H1 (cell line): ENCODE measurements around the gene CADPS.

ENCODE experiments used
- CREB1 ChIP-seq: IDR thresholded peaks from 2 replicates; pipeline ENCODE4 v1.6.1; 2012; ENCODE audit warnings: inconsistent platforms
- POLR2A ChIP-seq, 2 experiments: IDR thresholded peaks; 1 replicate in 1 of 2; 2 replicates in 1 of 2; pipeline ENCODE4 v1.6.1; 2011; ENCODE audit warnings: low read depth in 2 of 2, low read length in 2 of 2, mild to moderate bottlenecking in 2 of 2; ENCODE audit errors: control extremely low read depth in 1 of 2
- POLR2AphosphoS5 ChIP-seq: IDR thresholded peaks from 2 replicates; pipeline ENCODE4 v1.6.1; 2011; ENCODE audit warnings: low read depth, low read length
- RAD21 ChIP-seq, 2 experiments: IDR thresholded peaks in 1 of 2; conservative IDR thresholded peaks in 1 of 2; 2 replicates each; pipeline ENCODE4 v1.6.1; 2011; ENCODE audit warnings: low read depth in 2 of 2, low read length in 2 of 2, improper control_type of control experiment in 1 of 2, inconsistent platforms in 1 of 2, mild to moderate bottlenecking in 1 of 2, moderate library complexity in 1 of 2
- RFX5 ChIP-seq: IDR thresholded peaks from 2 replicates; pipeline ENCODE4 v1.6.1; 2011; ENCODE audit warnings: low read depth, low read length, improper control_type of control experiment, borderline replicate concordance
- SAP30 ChIP-seq: fragments of 300-600 bp; sonication (generic); IDR thresholded peaks from 2 replicates; pipeline ENCODE4 v1.7.1; 2012; ENCODE audit warnings: low read length, moderate library complexity, mild to moderate bottlenecking, inconsistent platforms; ENCODE audit not compliant: insufficient read depth, insufficient replicate concordance
- SRF ChIP-seq: IDR thresholded peaks from 2 replicates; pipeline ENCODE4 v1.6.1; 2011; ENCODE audit warnings: mild to moderate bottlenecking, low read depth, low read length, moderate library complexity
- TAF1 ChIP-seq: IDR thresholded peaks from 2 replicates; pipeline ENCODE4 v1.6.1; 2011; ENCODE audit warnings: mild to moderate bottlenecking, low read depth, low read length
- ZNF274 ChIP-seq: IDR thresholded peaks from 2 replicates; pipeline ENCODE4 v1.7.0; 2012; ENCODE audit warnings: low read length, borderline replicate concordance; ENCODE audit errors: extremely low read depth
- TF ChIP-seq, protein P1 (sequence below): fragments of 300-600 bp; sonication (generic); IDR thresholded peaks from 2 replicates; pipeline ENCODE4 v1.7.1; 2012; ENCODE audit warnings: low read length, moderate library complexity, mild to moderate bottlenecking, inconsistent platforms; ENCODE audit not compliant: insufficient replicate concordance
- TF ChIP-seq, protein P2 (sequence below), 3 experiments: IDR thresholded peaks; 1 replicate in 2 of 3; 2 replicates in 1 of 3; pipeline versions ENCODE4 v1.5.1 to v1.6.1; 2011; ENCODE audit warnings: low read length in 3 of 3, mild to moderate bottlenecking in 3 of 3, inconsistent platforms in 2 of 3, low read depth in 1 of 3, moderate library complexity in 1 of 3; ENCODE audit not compliant: insufficient read depth in 1 of 3; ENCODE audit errors: control extremely low read depth in 1 of 3

DNA sequence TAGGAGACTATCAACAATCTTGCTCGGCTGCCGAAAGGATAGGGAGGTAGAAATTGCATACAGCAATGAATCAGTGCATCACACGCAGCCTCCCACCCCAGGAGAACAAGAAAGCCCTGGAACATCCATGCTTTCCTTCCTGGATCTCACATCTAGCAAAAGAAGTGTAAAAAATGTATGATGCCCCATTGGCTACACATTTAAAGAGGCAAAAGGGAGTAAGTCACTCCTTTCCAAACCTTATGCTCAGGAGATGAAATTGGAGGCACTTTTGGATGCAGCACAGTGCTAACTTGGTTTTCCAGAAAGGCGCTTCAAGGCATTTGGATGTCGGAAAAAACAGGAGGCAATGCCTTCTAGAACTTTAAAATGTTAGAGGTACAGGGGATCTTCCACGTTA lies 469.6 kb downstream of the CADPS start:
- TF ChIP-seq RAD21 (IDR thresholded peaks at IDR 0.05 in 1 of 2, conservative IDR thresholded peaks at IDR 0.05 in 1 of 2; ENCODE audit: low read depth in 2 of 2, low read length in 2 of 2), result no peak
- TF ChIP-seq SAP30, result no peak
- no peak for TF ChIP-seq ZNF274
- TF ChIP-seq, protein P1, sequence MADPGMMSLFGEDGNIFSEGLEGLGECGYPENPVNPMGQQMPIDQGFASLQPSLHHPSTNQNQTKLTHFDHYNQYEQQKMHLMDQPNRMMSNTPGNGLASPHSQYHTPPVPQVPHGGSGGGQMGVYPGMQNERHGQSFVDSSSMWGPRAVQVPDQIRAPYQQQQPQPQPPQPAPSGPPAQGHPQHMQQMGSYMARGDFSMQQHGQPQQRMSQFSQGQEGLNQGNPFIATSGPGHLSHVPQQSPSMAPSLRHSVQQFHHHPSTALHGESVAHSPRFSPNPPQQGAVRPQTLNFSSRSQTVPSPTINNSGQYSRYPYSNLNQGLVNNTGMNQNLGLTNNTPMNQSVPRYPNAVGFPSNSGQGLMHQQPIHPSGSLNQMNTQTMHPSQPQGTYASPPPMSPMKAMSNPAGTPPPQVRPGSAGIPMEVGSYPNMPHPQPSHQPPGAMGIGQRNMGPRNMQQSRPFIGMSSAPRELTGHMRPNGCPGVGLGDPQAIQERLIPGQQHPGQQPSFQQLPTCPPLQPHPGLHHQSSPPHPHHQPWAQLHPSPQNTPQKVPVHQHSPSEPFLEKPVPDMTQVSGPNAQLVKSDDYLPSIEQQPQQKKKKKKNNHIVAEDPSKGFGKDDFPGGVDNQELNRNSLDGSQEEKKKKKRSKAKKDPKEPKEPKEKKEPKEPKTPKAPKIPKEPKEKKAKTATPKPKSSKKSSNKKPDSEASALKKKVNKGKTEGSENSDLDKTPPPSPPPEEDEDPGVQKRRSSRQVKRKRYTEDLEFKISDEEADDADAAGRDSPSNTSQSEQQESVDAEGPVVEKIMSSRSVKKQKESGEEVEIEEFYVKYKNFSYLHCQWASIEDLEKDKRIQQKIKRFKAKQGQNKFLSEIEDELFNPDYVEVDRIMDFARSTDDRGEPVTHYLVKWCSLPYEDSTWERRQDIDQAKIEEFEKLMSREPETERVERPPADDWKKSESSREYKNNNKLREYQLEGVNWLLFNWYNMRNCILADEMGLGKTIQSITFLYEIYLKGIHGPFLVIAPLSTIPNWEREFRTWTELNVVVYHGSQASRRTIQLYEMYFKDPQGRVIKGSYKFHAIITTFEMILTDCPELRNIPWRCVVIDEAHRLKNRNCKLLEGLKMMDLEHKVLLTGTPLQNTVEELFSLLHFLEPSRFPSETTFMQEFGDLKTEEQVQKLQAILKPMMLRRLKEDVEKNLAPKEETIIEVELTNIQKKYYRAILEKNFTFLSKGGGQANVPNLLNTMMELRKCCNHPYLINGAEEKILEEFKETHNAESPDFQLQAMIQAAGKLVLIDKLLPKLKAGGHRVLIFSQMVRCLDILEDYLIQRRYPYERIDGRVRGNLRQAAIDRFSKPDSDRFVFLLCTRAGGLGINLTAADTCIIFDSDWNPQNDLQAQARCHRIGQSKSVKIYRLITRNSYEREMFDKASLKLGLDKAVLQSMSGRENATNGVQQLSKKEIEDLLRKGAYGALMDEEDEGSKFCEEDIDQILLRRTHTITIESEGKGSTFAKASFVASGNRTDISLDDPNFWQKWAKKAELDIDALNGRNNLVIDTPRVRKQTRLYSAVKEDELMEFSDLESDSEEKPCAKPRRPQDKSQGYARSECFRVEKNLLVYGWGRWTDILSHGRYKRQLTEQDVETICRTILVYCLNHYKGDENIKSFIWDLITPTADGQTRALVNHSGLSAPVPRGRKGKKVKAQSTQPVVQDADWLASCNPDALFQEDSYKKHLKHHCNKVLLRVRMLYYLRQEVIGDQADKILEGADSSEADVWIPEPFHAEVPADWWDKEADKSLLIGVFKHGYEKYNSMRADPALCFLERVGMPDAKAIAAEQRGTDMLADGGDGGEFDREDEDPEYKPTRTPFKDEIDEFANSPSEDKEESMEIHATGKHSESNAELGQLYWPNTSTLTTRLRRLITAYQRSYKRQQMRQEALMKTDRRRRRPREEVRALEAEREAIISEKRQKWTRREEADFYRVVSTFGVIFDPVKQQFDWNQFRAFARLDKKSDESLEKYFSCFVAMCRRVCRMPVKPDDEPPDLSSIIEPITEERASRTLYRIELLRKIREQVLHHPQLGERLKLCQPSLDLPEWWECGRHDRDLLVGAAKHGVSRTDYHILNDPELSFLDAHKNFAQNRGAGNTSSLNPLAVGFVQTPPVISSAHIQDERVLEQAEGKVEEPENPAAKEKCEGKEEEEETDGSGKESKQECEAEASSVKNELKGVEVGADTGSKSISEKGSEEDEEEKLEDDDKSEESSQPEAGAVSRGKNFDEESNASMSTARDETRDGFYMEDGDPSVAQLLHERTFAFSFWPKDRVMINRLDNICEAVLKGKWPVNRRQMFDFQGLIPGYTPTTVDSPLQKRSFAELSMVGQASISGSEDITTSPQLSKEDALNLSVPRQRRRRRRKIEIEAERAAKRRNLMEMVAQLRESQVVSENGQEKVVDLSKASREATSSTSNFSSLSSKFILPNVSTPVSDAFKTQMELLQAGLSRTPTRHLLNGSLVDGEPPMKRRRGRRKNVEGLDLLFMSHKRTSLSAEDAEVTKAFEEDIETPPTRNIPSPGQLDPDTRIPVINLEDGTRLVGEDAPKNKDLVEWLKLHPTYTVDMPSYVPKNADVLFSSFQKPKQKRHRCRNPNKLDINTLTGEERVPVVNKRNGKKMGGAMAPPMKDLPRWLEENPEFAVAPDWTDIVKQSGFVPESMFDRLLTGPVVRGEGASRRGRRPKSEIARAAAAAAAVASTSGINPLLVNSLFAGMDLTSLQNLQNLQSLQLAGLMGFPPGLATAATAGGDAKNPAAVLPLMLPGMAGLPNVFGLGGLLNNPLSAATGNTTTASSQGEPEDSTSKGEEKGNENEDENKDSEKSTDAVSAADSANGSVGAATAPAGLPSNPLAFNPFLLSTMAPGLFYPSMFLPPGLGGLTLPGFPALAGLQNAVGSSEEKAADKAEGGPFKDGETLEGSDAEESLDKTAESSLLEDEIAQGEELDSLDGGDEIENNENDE, result no peak
- no peak for TF ChIP-seq CREB1
- TF ChIP-seq, protein P2, sequence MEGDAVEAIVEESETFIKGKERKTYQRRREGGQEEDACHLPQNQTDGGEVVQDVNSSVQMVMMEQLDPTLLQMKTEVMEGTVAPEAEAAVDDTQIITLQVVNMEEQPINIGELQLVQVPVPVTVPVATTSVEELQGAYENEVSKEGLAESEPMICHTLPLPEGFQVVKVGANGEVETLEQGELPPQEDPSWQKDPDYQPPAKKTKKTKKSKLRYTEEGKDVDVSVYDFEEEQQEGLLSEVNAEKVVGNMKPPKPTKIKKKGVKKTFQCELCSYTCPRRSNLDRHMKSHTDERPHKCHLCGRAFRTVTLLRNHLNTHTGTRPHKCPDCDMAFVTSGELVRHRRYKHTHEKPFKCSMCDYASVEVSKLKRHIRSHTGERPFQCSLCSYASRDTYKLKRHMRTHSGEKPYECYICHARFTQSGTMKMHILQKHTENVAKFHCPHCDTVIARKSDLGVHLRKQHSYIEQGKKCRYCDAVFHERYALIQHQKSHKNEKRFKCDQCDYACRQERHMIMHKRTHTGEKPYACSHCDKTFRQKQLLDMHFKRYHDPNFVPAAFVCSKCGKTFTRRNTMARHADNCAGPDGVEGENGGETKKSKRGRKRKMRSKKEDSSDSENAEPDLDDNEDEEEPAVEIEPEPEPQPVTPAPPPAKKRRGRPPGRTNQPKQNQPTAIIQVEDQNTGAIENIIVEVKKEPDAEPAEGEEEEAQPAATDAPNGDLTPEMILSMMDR (IDR thresholded peaks at IDR 0.05; ENCODE audit: control extremely low read depth in 1 of 3, insufficient read depth in 1 of 3, low read depth in 1 of 3, low read length in 3 of 3), result no peak
- TF ChIP-seq POLR2A (IDR thresholded peaks at IDR 0.05; ENCODE audit: control extremely low read depth in 1 of 2, low read depth in 2 of 2, low read length in 2 of 2), result no peak
- no peak for TF ChIP-seq TAF1
- TF ChIP-seq POLR2AphosphoS5, result no peak
- no peak for TF ChIP-seq RFX5
- TF ChIP-seq SRF, result no peak
